Measurements from ENCODE around the gene SCAPER. TPM values are rescaled to one million over a fixed set of nuclear protein-coding genes. Genes with fewer than 3 reads are reported as not detected.

SCAPER gene
- total RNA-seq, 1 donor: 30.5 TPM

DNA sequence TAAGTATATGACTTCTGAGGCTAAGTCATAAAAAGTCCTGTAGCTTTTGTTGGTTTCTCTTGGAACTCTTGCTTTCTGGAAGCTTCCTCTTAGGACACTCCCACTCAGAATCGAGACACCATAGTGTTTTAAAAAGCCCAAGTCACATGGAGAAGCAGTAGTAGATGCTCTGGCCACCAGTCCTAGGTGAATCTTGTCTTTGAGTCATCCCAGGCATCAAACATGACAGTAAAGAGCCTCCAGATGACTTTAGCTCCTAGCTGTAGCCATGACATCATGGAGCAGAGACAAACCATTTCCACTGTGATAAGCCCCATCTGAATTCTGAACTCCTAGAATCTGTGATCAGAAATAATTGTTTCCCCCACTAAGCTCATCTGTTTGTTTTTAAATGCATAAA lies 526.4 kb downstream of the SCAPER start:
- no peak overlapping the region for H3K4me3 ChIP-seq (ENCODE audit: low read length)
- no peaks in the 10 kb centered on the region for H3K9me3 ChIP-seq (ENCODE audit: low read depth, low read length)
- H3K4me1 ChIP-seq (ENCODE audit: insufficient read depth, low read length): no peaks in the 10 kb centered on the region
- no peaks in the 10 kb centered on the region for H3K27me3 ChIP-seq (ENCODE audit: insufficient read depth, low read length)

DNA sequence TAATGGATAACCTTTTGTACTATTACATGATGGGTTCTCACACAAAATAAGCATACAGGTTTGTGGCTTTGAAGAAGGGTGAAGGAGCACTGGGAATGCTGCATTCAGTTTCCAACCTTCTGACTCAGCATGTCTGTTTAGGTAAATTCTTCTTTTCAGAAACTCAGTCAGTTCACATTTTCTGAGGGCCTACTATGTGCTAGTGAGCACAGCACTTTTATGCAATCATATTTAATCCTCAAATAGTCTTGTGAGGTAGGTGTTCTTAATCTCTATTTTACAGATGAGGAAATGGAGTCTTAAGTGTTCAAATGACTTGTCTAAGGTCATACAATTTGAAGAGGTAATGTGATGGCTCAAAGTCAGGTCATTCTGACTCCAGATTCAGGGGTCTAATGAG lies 527.4 kb downstream of the SCAPER start:
- Histone ChIP-seq H3K4me1 (ENCODE audit: insufficient read depth, low read length) (no peaks in the 10 kb centered on the region), H3K9me3 (ENCODE audit: low read depth, low read length) (no peaks in the 10 kb centered on the region), H3K27me3 (ENCODE audit: insufficient read depth, low read length) (no peaks in the 10 kb centered on the region), H3K4me3 (ENCODE audit: low read length) (no peak overlapping the region)

DNA sequence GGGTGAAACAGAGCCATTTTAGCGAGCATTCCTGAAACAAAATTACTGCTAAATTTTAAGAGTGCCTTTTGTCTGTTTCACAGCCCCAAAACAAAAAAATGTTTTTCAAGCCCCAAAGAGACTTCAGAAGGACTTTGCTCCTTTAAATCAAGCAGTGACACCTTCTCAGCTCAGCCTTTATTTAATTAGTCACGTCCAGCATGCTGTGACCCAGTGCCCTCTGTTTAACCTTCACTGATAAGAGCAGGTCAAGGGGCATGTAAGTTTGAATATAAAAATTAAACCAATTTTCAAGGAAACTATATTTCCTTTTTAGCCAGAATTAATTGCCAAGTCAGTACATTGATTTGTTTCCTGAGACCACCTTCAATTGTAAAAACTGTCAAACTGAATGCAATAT lies 527.9 kb downstream of the SCAPER start:
- H3K27me3 ChIP-seq (ENCODE audit: insufficient read depth, low read length): no peaks in the 10 kb centered on the region
- no peaks in the 10 kb centered on the region for H3K4me1 ChIP-seq (ENCODE audit: insufficient read depth, low read length)
- H3K9me3 ChIP-seq (ENCODE audit: low read depth, low read length): no peaks in the 10 kb centered on the region
- no peak overlapping the region for H3K4me3 ChIP-seq (ENCODE audit: low read length)

DNA sequence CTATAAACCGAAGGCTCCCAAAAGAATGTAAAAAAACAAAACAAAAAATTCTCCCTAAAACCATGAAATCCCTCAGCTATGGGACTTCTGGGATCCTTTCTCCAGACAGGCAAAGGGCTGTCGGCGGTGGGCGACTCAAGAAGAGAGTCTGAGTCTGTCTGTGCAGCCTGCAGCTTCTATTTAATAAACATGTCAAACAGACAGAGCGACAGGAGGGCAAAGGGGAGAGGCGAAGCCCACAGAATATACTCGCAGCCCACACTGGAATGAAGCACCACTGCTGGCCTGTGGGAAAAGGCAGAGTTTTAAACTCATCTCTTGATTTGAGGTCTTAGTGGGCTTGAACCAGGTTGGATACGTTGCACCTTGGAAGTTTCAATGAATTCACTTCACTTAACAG lies 528.3 kb downstream of the SCAPER start:
- Histone ChIP-seq H3K9me3 (ENCODE audit: low read depth, low read length) (no peaks in the 10 kb centered on the region), H3K27me3 (ENCODE audit: insufficient read depth, low read length) (no peaks in the 10 kb centered on the region), H3K4me3 (ENCODE audit: low read length) (no peak overlapping the region), H3K4me1 (ENCODE audit: insufficient read depth, low read length) (no peaks in the 10 kb centered on the region)

DNA sequence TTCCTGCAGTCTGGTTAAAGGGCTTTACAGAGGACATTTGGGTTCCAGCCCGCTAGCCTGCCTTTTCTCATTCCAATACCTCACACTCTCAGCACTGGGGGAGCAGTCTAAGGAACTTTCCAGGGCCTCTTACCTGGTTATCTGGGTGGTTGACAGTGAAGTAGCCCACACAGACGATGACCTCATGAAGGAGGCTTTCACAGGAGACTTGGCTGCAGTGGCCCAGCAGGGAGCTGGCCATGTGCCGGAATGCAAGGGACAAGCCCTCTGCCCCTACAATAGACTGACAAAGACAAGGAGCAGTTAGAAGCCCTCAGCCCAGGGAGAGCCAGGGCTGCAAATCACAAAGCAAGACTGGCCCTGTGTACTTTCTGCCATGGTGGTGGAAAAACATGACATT lies 529.1 kb downstream of the SCAPER start:
- no peak overlapping the region for H3K4me3 ChIP-seq (ENCODE audit: low read length)
- no peaks in the 10 kb centered on the region for H3K4me1 ChIP-seq (ENCODE audit: insufficient read depth, low read length)
- no peaks in the 10 kb centered on the region for H3K27me3 ChIP-seq (ENCODE audit: insufficient read depth, low read length)
- H3K9me3 ChIP-seq (ENCODE audit: low read depth, low read length): no peaks in the 10 kb centered on the region

DNA sequence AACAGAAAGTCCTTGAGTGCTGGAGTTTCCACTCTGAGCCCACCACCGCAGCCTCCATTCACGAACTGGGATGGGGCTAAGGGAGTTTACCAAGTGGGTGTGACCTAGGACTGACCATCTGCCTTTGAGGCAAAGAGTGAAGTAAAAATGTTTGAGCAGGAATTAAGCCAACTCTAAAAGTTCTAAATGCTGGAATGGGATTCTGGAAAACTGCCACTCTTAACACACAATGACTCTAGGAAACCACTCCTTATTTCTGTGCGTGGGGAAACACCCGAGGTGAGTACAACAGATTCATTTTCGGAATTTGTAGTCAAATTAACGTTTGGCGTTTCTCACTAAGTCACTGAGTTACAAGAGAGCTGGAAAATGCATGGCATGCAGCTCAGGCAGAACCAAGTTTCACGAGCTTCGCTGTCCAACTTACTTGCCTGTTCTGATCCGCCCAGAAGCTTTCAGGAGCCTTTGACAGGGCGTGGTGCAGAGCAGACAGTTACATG lies 537.0 kb downstream of the SCAPER start:
- no peaks in the 10 kb centered on the region for H3K9me3 ChIP-seq (ENCODE audit: low read depth, low read length)
- no peaks in the 10 kb centered on the region for H3K27me3 ChIP-seq (ENCODE audit: insufficient read depth, low read length)
- H3K4me1 ChIP-seq (ENCODE audit: insufficient read depth, low read length): no peaks in the 10 kb centered on the region
- no peak overlapping the region for H3K4me3 ChIP-seq (ENCODE audit: low read length)

DNA sequence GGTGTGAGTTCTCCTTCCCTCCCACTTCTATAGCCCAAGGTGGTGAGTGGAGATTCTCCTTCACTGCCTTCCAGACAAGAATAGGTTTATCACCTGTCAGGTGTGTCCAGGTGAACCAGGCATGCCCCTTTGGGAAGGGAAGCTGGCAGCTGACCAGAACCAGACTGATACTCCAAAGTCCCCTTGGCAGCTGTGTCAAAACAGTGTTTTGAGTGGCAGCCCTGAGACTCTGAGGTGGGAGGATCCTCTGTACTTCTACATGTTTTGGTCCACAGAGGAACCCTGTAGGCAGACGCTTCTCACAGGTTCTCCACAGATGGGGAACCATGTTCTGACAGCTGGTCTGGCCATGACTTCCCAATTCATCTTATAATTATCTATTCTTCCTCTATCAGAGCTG lies 538.4 kb downstream of the SCAPER start:
- H3K27me3 ChIP-seq (ENCODE audit: insufficient read depth, low read length): no peaks in the 10 kb centered on the region

DNA sequence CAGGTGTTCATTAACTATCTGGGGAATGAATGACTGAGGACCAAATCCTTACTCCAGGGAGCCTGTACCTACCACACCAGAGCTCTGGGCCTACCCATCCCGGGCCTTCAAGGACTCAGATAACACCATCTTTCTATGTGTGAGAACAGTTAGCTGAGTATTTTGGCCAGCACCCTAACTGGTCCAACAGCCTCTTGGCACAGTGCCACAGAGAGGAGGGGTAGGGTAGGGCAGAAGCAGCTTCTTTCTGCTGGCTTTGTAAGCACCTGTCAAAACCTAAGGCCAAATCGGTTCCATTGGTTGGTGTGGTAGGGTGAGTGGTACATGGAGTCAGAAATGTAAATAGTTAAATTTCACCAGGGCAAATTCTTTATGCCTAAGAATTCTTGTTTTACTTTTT lies 541.9 kb downstream of the SCAPER start:
- Histone ChIP-seq H3K4me1 (ENCODE audit: insufficient read depth, low read length) (no peaks in the 10 kb centered on the region), H3K4me3 (ENCODE audit: low read length) (no peak overlapping the region), H3K27me3 (ENCODE audit: insufficient read depth, low read length) (no peaks in the 10 kb centered on the region), H3K9me3 (ENCODE audit: low read depth, low read length) (no peaks in the 10 kb centered on the region)

More for the DNA sequence above, 538.4 kb downstream of the SCAPER start:
- Histone ChIP-seq H3K4me1 (ENCODE audit: insufficient read depth, low read length) (no peaks in the 10 kb centered on the region), H3K4me3 (ENCODE audit: low read length) (no peak overlapping the region), H3K9me3 (ENCODE audit: low read depth, low read length) (no peaks in the 10 kb centered on the region)

DNA sequence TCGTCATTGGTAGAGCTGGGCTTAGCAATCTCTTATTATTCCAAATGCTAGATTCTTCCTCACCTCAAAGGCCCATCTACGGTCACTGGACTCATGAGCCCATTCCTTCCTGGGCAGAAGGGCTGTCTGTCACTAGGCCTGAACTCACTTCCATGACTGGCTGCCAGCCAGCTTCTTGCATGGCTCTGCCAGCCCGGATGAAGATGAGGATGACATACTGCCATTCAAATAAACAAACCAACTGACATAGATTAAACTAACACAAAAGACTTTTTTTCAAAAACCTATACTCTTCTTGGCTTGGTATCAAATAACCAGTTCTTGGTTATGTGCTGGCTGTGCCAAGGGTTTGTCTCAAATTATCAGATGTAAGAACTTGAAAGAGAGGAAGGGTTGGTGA lies 544.7 kb downstream of the SCAPER start:
- Histone ChIP-seq H3K27me3 (ENCODE audit: insufficient read depth, low read length) (no peaks in the 10 kb centered on the region), H3K4me1 (ENCODE audit: insufficient read depth, low read length) (no peaks in the 10 kb centered on the region), H3K9me3 (ENCODE audit: low read depth, low read length) (no peaks in the 10 kb centered on the region), H3K4me3 (ENCODE audit: low read length) (no peak overlapping the region)

DNA sequence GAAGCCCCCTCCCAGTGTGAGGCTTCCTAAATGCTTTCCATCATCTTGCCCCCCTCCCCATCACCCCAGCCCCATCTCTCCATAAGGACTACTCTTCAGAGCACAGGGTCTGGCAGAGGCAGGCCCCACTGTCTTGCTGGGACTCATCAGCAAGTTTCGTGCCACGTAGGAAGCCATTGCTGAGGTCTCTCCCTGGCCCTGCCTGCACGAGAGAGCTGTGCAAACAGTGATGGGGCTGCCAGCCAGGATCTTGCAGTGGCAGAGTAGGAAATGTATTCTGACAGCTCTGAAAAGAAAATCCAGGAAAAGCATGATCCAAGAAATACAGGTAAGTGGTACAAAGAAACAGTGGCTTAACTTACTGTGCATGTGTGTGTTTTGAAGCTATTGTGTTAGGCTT lies 546.0 kb downstream of the SCAPER start:
- no peaks in the 10 kb centered on the region for H3K9me3 ChIP-seq (ENCODE audit: low read depth, low read length)
- H3K4me1 ChIP-seq (ENCODE audit: insufficient read depth, low read length): no peaks in the 10 kb centered on the region
- H3K27me3 ChIP-seq (ENCODE audit: insufficient read depth, low read length): no peaks in the 10 kb centered on the region
- no peak overlapping the region for H3K4me3 ChIP-seq (ENCODE audit: low read length)

DNA sequence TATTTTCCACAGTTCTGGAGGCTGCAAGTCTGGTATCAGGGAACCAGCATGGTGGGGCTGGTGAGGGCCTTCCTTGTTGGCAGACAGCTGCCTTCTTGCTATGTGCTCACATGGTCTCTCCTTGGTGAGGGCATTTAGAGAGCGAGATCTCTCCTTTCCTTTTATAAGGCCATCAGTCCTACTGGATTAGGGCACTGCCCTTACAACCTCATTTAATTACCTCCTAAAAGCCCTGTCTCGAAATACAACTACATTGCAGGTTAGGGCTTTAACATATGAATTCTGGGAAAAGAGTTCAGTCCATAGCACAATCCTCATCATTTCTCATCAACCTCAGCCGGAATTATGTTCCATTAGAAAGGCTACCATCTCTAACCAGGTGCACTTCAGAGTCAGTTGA lies 546.7 kb downstream of the SCAPER start:
- no peak overlapping the region for H3K4me3 ChIP-seq (ENCODE audit: low read length)
- H3K4me1 ChIP-seq (ENCODE audit: insufficient read depth, low read length): no peaks in the 10 kb centered on the region
- no peaks in the 10 kb centered on the region for H3K27me3 ChIP-seq (ENCODE audit: insufficient read depth, low read length)
- H3K9me3 ChIP-seq (ENCODE audit: low read depth, low read length): no peaks in the 10 kb centered on the region

DNA sequence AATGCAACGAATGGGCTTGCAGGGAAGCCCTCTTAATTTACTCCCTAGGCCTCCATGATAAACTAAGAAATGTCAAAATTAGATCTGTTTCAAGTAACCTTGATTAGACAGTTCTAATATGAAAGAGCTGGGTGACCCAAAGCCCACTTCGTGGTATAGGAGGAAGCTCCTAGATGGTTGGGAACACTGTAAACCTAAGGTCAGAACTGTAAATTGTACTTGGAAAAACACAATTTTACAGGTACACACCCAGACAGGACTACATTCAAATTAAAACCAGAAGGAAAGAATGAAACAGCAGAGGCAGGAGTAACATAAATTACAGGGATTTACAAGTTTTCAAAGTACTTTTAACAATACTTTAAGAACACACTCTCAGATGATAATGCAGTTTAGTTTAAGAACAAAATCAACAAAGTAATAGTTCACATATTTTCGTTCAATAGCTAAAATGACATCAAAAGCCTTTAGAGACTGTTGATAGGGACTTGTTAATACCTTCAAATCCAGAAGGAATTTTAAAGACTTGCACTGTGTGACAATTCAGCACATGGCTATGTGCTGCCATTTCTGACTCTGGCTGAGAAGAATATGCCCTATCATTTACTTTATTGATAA lies 550.2 kb downstream of the SCAPER start:
- no peaks in the 10 kb centered on the region for H3K27me3 ChIP-seq (ENCODE audit: insufficient read depth, low read length)
- no peaks in the 10 kb centered on the region for H3K4me1 ChIP-seq (ENCODE audit: insufficient read depth, low read length)
- no peaks in the 10 kb centered on the region for H3K9me3 ChIP-seq (ENCODE audit: low read depth, low read length)
- no peak overlapping the region for H3K4me3 ChIP-seq (ENCODE audit: low read length)

DNA sequence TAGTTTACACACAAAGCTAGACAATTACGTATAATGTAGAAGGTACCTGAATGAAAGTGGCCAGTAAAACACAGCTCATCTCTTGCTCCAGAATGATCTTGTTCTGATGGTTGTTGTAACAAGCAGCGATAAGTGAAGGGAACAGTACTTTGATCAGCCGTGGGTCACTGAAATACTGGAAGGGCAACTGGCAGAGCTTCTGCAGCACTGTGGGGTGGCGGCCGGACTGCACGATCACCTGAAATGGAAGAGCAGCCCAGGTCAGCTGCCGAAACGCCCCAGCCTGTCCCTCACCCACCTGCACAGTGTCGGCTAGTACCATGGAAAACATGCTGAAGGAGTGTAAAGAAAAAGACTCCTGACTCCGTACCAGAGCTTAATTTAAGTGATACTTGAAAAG lies 551.2 kb downstream of the SCAPER start:
- peaks cover 6% of the 10 kb centered on the region for H3K27me3 ChIP-seq (ENCODE audit: insufficient read depth, low read length)
- H3K4me3 ChIP-seq (ENCODE audit: low read length): no peak overlapping the region
- no peaks in the 10 kb centered on the region for H3K4me1 ChIP-seq (ENCODE audit: insufficient read depth, low read length)
- H3K9me3 ChIP-seq (ENCODE audit: low read depth, low read length): no peaks in the 10 kb centered on the region

DNA sequence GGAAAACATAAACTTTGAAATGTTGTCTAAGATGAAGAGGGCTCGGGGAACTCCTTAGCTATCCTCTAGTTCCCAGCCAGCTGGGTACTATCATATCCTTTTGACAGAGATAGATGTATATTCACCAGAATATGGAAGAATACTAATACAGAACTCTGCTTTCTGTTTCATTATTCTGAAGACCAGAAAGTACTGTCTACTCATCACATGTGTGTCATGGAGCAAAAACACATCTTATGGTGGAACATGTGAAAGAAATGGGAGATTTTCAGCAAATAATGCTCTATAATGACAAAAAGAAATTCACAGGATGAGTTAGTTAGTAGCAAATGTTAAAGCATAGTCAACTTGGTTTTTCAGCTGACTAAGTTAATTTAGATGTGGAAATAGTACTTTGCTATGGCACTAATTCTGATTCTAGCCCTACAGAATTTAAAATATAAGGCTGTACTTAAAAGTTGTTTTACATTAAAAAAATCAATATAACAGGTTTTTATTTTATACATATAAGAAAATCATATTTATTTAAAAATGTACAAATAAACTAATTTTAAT lies 552.0 kb downstream of the SCAPER start:
- peaks cover 14% of the 10 kb centered on the region for H3K27me3 ChIP-seq (ENCODE audit: insufficient read depth, low read length)
- no peaks in the 10 kb centered on the region for H3K9me3 ChIP-seq (ENCODE audit: low read depth, low read length)
- no peaks in the 10 kb centered on the region for H3K4me1 ChIP-seq (ENCODE audit: insufficient read depth, low read length)

DNA sequence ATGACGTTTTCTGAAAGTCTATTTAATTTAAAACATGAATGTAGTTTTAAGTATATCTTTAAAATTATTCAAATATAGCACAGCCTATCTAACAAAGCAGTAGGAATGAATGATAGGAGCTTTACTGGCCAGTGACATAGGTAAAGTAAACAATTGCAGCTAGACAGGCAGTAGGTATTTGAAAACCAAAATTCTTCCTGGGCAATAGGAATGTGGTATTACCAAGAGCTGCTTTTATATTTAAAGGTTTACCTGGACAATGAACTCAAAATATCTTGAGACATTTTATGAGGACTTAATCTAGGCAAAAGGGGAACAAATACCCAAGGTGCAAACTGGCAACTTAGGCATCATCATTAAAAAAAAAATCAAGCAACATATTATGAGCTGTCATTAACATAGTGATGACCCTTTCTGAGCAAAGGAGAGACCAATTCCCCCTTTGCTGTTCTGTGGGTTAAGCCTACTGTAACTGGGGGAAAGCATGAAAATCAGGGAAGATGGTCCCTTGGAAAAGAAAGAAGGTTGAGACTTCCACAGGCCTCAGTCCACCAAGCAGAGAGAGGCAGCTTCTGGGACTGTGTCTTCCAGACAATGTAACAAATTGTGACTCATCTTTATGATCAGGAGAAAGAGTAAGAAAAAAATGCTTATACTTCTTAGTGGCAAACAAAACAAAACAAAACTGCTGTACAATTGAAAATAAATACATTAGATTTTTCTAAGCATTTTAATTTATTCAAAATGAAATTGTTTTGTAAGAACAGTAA lies 555.7 kb downstream of the SCAPER start:
- Histone ChIP-seq H3K4me1 (ENCODE audit: insufficient read depth, low read length) (peaks cover 21% of the 10 kb centered on the region), H3K27me3 (ENCODE audit: insufficient read depth, low read length) (peaks cover 50% of the 10 kb centered on the region), H3K9me3 (ENCODE audit: low read depth, low read length) (no peaks in the 10 kb centered on the region), H3K4me3 (ENCODE audit: low read length) (no peak overlapping the region)

More for the DNA sequence above, 552.0 kb downstream of the SCAPER start:
- H3K4me3 ChIP-seq (ENCODE audit: low read length): no peak overlapping the region
